Measurements from ENCODE around the gene SDF4.

Gene SDF4

DNA sequence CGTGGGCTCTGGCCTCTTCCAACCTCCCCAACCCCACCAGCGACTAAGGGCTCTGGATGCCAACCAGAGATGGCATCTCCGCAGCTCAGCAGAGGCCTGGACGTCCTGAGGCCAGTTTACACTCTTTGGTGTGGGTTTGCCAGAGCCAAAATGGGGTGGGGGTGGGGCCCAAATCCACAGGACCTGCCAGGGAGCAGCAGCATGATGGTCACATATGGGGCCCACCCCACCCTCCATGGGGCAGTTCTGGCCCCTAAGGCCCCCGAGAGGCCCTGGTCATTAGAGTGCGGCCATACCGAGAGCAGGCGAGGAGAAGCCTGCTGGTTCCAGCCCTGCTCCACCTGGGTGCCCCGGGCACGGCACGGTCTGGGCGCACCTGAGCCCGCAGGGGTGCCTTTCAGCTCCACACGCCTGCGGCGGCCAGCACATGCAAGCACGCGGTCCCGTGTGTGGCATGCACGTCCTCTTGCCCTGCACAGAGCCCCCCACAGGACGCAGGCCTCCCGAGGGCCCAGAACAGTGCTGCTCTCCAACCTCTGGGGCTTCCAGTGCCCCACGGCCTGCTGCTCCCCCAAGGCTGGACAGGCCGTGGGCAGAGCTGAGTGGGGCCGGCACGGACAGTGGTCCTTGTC lies 9.9 kb upstream of the SDF4 start:
- H3K4me3 ChIP-seq (ENCODE audit: low read depth, low read length) = no peak overlapping the region
- no peaks in the 10 kb centered on the region for H3K4me1 ChIP-seq (ENCODE audit: control insufficient read depth, insufficient read depth, low read length)
- CTCF ChIA-PET = no interaction called here
- no peaks in the 10 kb centered on the region for H3K9me3 ChIP-seq (ENCODE audit: control insufficient read depth, insufficient read depth, low read depth, low read length)
- H3K36me3 ChIP-seq (ENCODE audit: control insufficient read depth in 2 of 2, insufficient read depth in 1 of 2, low read length in 2 of 2) = no peaks in the 10 kb centered on the region
- no peak overlapping the region for H3K27ac ChIP-seq (ENCODE audit: extremely low read depth, low read depth, low read length)
- TF ChIP-seq ZFP69B (tag by site-specific recombination; IDR thresholded peaks at IDR 0.05) (peak; percentile 67; the same call in 1 of the 2 replicates), BCL11B (tag by site-specific recombination; IDR thresholded peaks at IDR 0.05; ENCODE audit: low read depth) (0 out of 2 replicates have a peak, but pooled peaks have one; percentile 57), GLIS2 (tag by site-specific recombination; IDR thresholded peaks at IDR 0.05) (peak; percentile 22; the same call in 1 of the 2 replicates), ZNF585B (tag by site-specific recombination; IDR thresholded peaks at IDR 0.05) (no peak)
- POLR2A ChIA-PET = no interaction called here

DNA sequence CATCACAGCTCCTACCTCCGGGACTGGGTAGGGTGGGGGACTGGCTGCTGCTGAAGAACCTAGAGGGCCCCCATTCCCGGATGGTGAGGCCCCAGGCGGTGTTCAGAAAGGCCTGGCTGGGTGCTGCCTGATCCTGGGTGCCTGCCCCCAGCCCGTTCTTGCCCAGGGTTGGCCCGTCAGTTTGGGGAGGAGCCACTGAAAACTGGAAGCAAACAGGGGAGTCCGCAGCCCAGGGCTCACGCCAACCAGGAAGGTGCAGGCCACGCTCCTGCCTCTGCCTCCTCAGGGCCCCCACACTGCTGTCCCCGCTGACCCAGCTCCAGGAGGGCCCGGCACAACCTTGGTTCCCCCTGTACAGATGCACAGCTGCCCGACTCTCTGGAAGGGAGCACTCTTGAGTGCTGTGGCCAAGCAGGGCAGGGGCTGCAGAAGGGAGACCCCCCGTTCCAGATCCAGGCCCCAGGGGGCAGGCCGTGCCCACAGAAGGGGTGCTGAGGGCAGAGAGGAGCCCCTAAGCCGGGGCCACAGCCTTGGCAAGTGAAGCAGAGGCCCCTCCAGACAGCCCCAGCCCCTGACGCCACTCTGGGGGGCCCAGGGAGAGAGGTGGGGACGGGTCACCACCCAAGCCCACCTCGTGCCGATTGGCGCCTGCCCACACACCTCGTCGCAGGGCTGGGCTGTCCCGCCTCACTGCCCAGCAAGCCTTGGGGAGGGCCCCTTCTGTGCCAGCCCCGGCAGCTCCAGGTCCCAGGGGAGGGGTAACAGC lies 9.2 kb upstream of the SDF4 start:
- no peaks in the 10 kb centered on the region for H3K9me3 ChIP-seq (ENCODE audit: control insufficient read depth, insufficient read depth, low read depth, low read length)
- H3K27ac ChIP-seq (ENCODE audit: extremely low read depth, low read depth, low read length) = no peak overlapping the region
- POLR2A ChIA-PET = no interaction called here
- CTCF ChIA-PET = no interaction called here
- H3K4me3 ChIP-seq (ENCODE audit: low read depth, low read length) = no peak overlapping the region
- H3K36me3 ChIP-seq (ENCODE audit: control insufficient read depth in 2 of 2, insufficient read depth in 1 of 2, low read length in 2 of 2) = no peaks in the 10 kb centered on the region
- H3K4me1 ChIP-seq (ENCODE audit: control insufficient read depth, insufficient read depth, low read length) = no peaks in the 10 kb centered on the region
- TF ChIP-seq ZSCAN23 (tag by site-specific recombination; IDR thresholded peaks at IDR 0.05) (no peak), ZNF274 (IDR thresholded peaks at IDR 0.05; ENCODE audit: low read length) (no peak), ZNF274 (tag by site-specific recombination; IDR thresholded peaks at IDR 0.05; ENCODE audit: borderline replicate concordance) (no peak), ZNF146 (tag by site-specific recombination; IDR thresholded peaks at IDR 0.05) (no peak), KLF7 (tag by site-specific recombination; IDR thresholded peaks at IDR 0.05; ENCODE audit: borderline replicate concordance) (no peak), PRDM1 (tag by site-specific recombination; IDR thresholded peaks at IDR 0.05) (no peak), ZNF416 (tag by site-specific recombination; IDR thresholded peaks at IDR 0.05) (no peak), GLI4 (tag by site-specific recombination; IDR thresholded peaks at IDR 0.05) (no peak), ZNF24 (tag by site-specific recombination; IDR thresholded peaks at IDR 0.05) (no peak), ZNF549 (tag by site-specific recombination; IDR thresholded peaks at IDR 0.05) (no peak), ZNF324 (tag by site-specific recombination; IDR thresholded peaks at IDR 0.05) (no peak), ZNF335 (tag by site-specific recombination; conservative IDR thresholded peaks at IDR 0.05) (peak; percentile 62; the same call in 1 of the 2 replicates)
- TF ChIP-seq, protein P1, sequence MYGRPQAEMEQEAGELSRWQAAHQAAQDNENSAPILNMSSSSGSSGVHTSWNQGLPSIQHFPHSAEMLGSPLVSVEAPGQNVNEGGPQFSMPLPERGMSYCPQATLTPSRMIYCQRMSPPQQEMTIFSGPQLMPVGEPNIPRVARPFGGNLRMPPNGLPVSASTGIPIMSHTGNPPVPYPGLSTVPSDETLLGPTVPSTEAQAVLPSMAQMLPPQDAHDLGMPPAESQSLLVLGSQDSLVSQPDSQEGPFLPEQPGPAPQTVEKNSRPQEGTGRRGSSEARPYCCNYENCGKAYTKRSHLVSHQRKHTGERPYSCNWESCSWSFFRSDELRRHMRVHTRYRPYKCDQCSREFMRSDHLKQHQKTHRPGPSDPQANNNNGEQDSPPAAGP (tag by site-specific recombination; IDR thresholded peaks at IDR 0.05) = no peak
- TF ChIP-seq, protein P2, sequence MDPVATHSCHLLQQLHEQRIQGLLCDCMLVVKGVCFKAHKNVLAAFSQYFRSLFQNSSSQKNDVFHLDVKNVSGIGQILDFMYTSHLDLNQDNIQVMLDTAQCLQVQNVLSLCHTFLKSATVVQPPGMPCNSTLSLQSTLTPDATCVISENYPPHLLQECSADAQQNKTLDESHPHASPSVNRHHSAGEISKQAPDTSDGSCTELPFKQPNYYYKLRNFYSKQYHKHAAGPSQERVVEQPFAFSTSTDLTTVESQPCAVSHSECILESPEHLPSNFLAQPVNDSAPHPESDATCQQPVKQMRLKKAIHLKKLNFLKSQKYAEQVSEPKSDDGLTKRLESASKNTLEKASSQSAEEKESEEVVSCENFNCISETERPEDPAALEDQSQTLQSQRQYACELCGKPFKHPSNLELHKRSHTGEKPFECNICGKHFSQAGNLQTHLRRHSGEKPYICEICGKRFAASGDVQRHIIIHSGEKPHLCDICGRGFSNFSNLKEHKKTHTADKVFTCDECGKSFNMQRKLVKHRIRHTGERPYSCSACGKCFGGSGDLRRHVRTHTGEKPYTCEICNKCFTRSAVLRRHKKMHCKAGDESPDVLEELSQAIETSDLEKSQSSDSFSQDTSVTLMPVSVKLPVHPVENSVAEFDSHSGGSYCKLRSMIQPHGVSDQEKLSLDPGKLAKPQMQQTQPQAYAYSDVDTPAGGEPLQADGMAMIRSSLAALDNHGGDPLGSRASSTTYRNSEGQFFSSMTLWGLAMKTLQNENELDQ (tag by site-specific recombination; IDR thresholded peaks at IDR 0.05; ENCODE audit: low read depth) = no peak
- TF ChIP-seq, protein P3, sequence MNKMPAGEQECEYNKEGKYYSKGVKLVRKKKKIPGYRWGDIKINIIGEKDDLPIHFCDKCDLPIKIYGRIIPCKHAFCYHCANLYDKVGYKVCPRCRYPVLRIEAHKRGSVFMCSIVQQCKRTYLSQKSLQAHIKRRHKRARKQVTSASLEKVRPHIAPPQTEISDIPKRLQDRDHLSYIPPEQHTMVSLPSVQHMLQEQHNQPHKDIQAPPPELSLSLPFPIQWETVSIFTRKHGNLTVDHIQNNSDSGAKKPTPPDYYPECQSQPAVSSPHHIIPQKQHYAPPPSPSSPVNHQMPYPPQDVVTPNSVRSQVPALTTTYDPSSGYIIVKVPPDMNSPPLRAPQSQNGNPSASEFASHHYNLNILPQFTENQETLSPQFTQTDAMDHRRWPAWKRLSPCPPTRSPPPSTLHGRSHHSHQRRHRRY (tag by site-specific recombination; IDR thresholded peaks at IDR 0.05) = no peak
- TF ChIP-seq, protein P4, sequence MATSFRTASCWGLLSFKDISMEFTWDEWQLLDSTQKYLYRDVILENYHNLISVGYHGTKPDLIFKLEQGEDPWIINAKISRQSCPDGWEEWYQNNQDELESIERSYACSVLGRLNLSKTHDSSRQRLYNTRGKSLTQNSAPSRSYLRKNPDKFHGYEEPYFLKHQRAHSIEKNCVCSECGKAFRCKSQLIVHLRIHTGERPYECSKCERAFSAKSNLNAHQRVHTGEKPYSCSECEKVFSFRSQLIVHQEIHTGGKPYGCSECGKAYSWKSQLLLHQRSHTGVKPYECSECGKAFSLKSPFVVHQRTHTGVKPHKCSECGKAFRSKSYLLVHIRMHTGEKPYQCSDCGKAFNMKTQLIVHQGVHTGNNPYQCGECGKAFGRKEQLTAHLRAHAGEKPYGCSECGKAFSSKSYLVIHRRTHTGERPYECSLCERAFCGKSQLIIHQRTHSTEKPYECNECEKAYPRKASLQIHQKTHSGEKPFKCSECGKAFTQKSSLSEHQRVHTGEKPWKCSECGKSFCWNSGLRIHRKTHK (tag by site-specific recombination; IDR thresholded peaks at IDR 0.05) = no peak
- TF ChIP-seq, protein P5, sequence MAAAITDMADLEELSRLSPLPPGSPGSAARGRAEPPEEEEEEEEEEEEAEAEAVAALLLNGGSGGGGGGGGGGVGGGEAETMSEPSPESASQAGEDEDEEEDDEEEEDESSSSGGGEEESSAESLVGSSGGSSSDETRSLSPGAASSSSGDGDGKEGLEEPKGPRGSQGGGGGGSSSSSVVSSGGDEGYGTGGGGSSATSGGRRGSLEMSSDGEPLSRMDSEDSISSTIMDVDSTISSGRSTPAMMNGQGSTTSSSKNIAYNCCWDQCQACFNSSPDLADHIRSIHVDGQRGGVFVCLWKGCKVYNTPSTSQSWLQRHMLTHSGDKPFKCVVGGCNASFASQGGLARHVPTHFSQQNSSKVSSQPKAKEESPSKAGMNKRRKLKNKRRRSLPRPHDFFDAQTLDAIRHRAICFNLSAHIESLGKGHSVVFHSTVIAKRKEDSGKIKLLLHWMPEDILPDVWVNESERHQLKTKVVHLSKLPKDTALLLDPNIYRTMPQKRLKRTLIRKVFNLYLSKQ (tag by site-specific recombination; IDR thresholded peaks at IDR 0.05; ENCODE audit: borderline replicate concordance) = no peak
- TF ChIP-seq, protein P6, sequence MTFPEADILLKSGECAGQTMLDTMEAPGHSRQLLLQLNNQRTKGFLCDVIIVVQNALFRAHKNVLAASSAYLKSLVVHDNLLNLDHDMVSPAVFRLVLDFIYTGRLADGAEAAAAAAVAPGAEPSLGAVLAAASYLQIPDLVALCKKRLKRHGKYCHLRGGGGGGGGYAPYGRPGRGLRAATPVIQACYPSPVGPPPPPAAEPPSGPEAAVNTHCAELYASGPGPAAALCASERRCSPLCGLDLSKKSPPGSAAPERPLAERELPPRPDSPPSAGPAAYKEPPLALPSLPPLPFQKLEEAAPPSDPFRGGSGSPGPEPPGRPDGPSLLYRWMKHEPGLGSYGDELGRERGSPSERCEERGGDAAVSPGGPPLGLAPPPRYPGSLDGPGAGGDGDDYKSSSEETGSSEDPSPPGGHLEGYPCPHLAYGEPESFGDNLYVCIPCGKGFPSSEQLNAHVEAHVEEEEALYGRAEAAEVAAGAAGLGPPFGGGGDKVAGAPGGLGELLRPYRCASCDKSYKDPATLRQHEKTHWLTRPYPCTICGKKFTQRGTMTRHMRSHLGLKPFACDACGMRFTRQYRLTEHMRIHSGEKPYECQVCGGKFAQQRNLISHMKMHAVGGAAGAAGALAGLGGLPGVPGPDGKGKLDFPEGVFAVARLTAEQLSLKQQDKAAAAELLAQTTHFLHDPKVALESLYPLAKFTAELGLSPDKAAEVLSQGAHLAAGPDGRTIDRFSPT (tag by site-specific recombination; IDR thresholded peaks at IDR 0.05) = 0 out of 2 replicates have a peak, but pooled peaks have one; percentile 51
